NCI-H1436 treated with DMSO at 0.1 percent for 48 hours (cell line): ENCODE data around the gene TMED7.
"Not testable (repeated sequence)": the region's sequence is repeated elsewhere in the genome, so short reads cannot be mapped to it uniquely, and the experiment has no call there.

Experiments used
- DNase-seq: peaks from one replicate; lab custom pipeline; 2025; lab: John Stamatoyannopoulos, UW

Gene TMED7

GRCh38 chr5:115625579-115626444 lies at the start of gene TMED7:
TMED7 (minus strand) TSS chr5:115626036; CDS start chr5:115625792, 244 bp downstream.
- DNase-seq = peak; percentile 90

- DNase-seq = not testable (repeated sequence)
These were observed 48.9 kb upstream of the TMED7 start for GRCh38 chr5:115674782-115675181.

- no peak for DNase-seq
These were observed 47.8 kb upstream of the TMED7 start for GRCh38 chr5:115673596-115673995.

GRCh38 chr5:115671939-115672338 lies 46.1 kb upstream of the TMED7 start:
- no peak for DNase-seq

- DNase-seq = no peak
These were observed 40.2 kb upstream of the TMED7 start for GRCh38 chr5:115666023-115666422.

- DNase-seq = no peak
These were observed 35.7 kb upstream of the TMED7 start for GRCh38 chr5:115661563-115661962.

- DNase-seq = no peak
These were observed 35.3 kb upstream of the TMED7 start for GRCh38 chr5:115661101-115661500.

- no peak for DNase-seq
These were observed 32.0 kb upstream of the TMED7 start for GRCh38 chr5:115657881-115658233.

- no peak for DNase-seq
These were observed 31.5 kb upstream of the TMED7 start for GRCh38 chr5:115657125-115657880.

- DNase-seq = no peak
These were observed 30.6 kb upstream of the TMED7 start for GRCh38 chr5:115656404-115656803.

- no peak for DNase-seq
These were observed 30.2 kb upstream of the TMED7 start for GRCh38 chr5:115655994-115656393.

- DNase-seq = no peak
These were observed 23.7 kb upstream of the TMED7 start for GRCh38 chr5:115649541-115649940.

GRCh38 chr5:115648056-115648455 lies 22.2 kb upstream of the TMED7 start:
- DNase-seq = no peak

GRCh38 chr5:115645386-115645785 lies 19.6 kb upstream of the TMED7 start:
- not testable (repeated sequence) for DNase-seq

- no peak for DNase-seq
These were observed 18.2 kb upstream of the TMED7 start for GRCh38 chr5:115644046-115644445.

GRCh38 chr5:115641948-115642347 lies 16.1 kb upstream of the TMED7 start:
- DNase-seq = no peak

GRCh38 chr5:115640274-115640673 lies 14.4 kb upstream of the TMED7 start:
- DNase-seq = no peak

GRCh38 chr5:115639377-115639776 lies 13.5 kb upstream of the TMED7 start:
- no peak for DNase-seq

- DNase-seq = no peak
These were observed 11.7 kb upstream of the TMED7 start for GRCh38 chr5:115637507-115637906.

- no peak for DNase-seq
These were observed 10.2 kb upstream of the TMED7 start for GRCh38 chr5:115636008-115636407.

GRCh38 chr5:115634343-115635132 lies 8.7 kb upstream of the TMED7 start:
- DNase-seq = peak; percentile 26

- DNase-seq = no peak
These were observed 4.1 kb upstream of the TMED7 start for GRCh38 chr5:115629903-115630302.
